ENCODE data around the gene MNX1. TPM values are rescaled to one million over a fixed set of nuclear protein-coding genes. Genes with fewer than 3 reads are reported as not detected.
A peak's percentile ranks its signal among the peaks of the same experiment; 100 is the strongest.

The MNX1 gene
- total and polyA plus RNA-seq, 2 donors (not counting 3 experiments of a cell fraction or from before 2014, with no cell fraction given) = not detected

GRCh38 chr7:157001920-157002818, 8.3 kb downstream of the MNX1 start:
- dilution Hi-C loops (cut with MboI; ENCODE audit: extremely low pct_ligation_motif_present, low sequenced_read_pairs) (no loop called here), intact Hi-C loops (cut with micrococcal nuclease) (loop anchor here (2.0 to 5.0 kb wide), 2 partner anchors 17 to 135 kb away; partner anchors contain the start of gene UBE3C)
- Histone ChIP-seq H3K9ac (replicated peaks; ENCODE audit: extremely low read depth, insufficient read depth, low read length) (no peak overlapping the region), H2AFZ (ENCODE audit: low read depth, low read length) (no peak overlapping the region), H3K4me3 (replicated peaks in 1 of 3; ENCODE audit: insufficient read depth in 1 of 3, low read depth in 1 of 3, low read length in 3 of 3) (no peak overlapping the region), H3K4me1 (ENCODE audit: control insufficient read depth, extremely low read depth, insufficient read depth, low read length) (peaks cover 8% of the 10 kb centered on the region), H3K4me2 (ENCODE audit: insufficient read depth, low read length) (no peak overlapping the region), H4K20me1 (replicated peaks; ENCODE audit: control insufficient read depth, extremely low read depth, insufficient read depth, low read length) (no peaks in the 10 kb centered on the region), H3K27ac (ENCODE audit: insufficient read depth, low read depth, low read length) (no peak overlapping the region), H3K36me3 (ENCODE audit: control insufficient read depth in 2 of 2, extremely low read depth in 1 of 2, insufficient read depth in 2 of 2, low read length in 2 of 2) (no peaks in the 10 kb centered on the region), H3K79me2 (ENCODE audit: control insufficient read depth, insufficient read depth, low read length) (no peaks in the 10 kb centered on the region), H3K9me3 (replicated peaks; ENCODE audit: control insufficient read depth, insufficient read depth, low read length) (no peaks in the 10 kb centered on the region), H3K9me1 (replicated peaks; ENCODE audit: control insufficient read depth, extremely low read depth, insufficient read depth, low read length) (no peaks in the 10 kb centered on the region), H3K27me3 (ENCODE audit: control insufficient read depth in 2 of 2, insufficient read depth in 2 of 2, low read length in 2 of 2) (peaks cover 68 to 97% of the 10 kb centered on the region in 2 experiments)
- DNase-seq (ENCODE audit: low read depth, low spot score) (no peak), FAIRE-seq (peak; percentile 42)
- CTCF ChIA-PET = no interaction called here
- POLR2A ChIA-PET = no interaction called here
- BruUV-seq (replicated peaks) = no TSS peak
- TF ChIP-seq MYC (IDR thresholded peaks at IDR 0.05; ENCODE audit: low read depth, low read length) = no peak
- TF ChIP-seq EZH2 (IDR thresholded peaks at IDR 0.05; ENCODE audit: borderline replicate concordance, low read depth, low read length, severe bottlenecking) = peak; percentile 88

GRCh38 chr7:157000741-157001653, 9.5 kb downstream of the MNX1 start:
- no TSS peak for BruUV-seq (replicated peaks)
- TF ChIP-seq EZH2 (IDR thresholded peaks at IDR 0.05; ENCODE audit: borderline replicate concordance, low read depth, low read length, severe bottlenecking) (peak; percentile 95), FOS (IDR thresholded peaks at IDR 0.05; ENCODE audit: borderline replicate concordance, insufficient read depth, low read length) (no peak)
- Histone ChIP-seq H3K4me2 (ENCODE audit: insufficient read depth, low read length) (no peak overlapping the region), H3K9me1 (replicated peaks; ENCODE audit: control insufficient read depth, extremely low read depth, insufficient read depth, low read length) (no peaks in the 10 kb centered on the region), H3K27me3 (ENCODE audit: control insufficient read depth in 2 of 2, insufficient read depth in 2 of 2, low read length in 2 of 2) (peaks cover 68 to 96% of the 10 kb centered on the region in 2 experiments), H2AFZ (ENCODE audit: low read depth, low read length) (no peak overlapping the region), H4K20me1 (replicated peaks; ENCODE audit: control insufficient read depth, extremely low read depth, insufficient read depth, low read length) (no peaks in the 10 kb centered on the region), H3K27ac (ENCODE audit: insufficient read depth, low read depth, low read length) (no peak overlapping the region), H3K4me1 (ENCODE audit: control insufficient read depth, extremely low read depth, insufficient read depth, low read length) (peaks cover 8% of the 10 kb centered on the region), H3K36me3 (ENCODE audit: control insufficient read depth in 2 of 2, extremely low read depth in 1 of 2, insufficient read depth in 2 of 2, low read length in 2 of 2) (no peaks in the 10 kb centered on the region), H3K9ac (replicated peaks; ENCODE audit: extremely low read depth, insufficient read depth, low read length) (no peak overlapping the region), H3K79me2 (ENCODE audit: control insufficient read depth, insufficient read depth, low read length) (no peaks in the 10 kb centered on the region), H3K4me3 (replicated peaks in 1 of 3; ENCODE audit: insufficient read depth in 1 of 3, low read depth in 1 of 3, low read length in 3 of 3) (no peak overlapping the region), H3K9me3 (replicated peaks; ENCODE audit: control insufficient read depth, insufficient read depth, low read length) (no peaks in the 10 kb centered on the region)
- intact Hi-C loops (cut with micrococcal nuclease) (loop anchor here (5.0 kb wide), 1 partner anchor 136 kb away; the partner anchor contains the start of gene UBE3C), dilution Hi-C loops (cut with MboI; ENCODE audit: extremely low pct_ligation_motif_present, low sequenced_read_pairs) (no loop called here)
- POLR2A ChIA-PET = no interaction called here
- CTCF ChIA-PET = no interaction called here
- DNase-seq (ENCODE audit: low read depth, low spot score) (no peak), FAIRE-seq (no peak)

Measured in endothelial cell of umbilical vein (primary cell).